ENCODE results near the gene GALNT18. TPM values are rescaled to one million over a fixed set of nuclear protein-coding genes. Genes with fewer than 3 reads are reported as not detected.

Gene GALNT18
- polyA plus RNA-seq, 1 donor from 2014 or later: 7.6 TPM

GRCh38 chr11:11382858-11383532, 238.8 kb downstream of the GALNT18 start:
- Histone ChIP-seq H4K20me1 (ENCODE audit: insufficient read depth) (no peaks in the 10 kb centered on the region), H3K9me2 (ENCODE audit: insufficient read depth, low read length) (no peaks in the 10 kb centered on the region), H2AFZ (ENCODE audit: low read depth, low read length) (no peak overlapping the region), H3K36me3 (ENCODE audit: insufficient read depth, low read length) (no peaks in the 10 kb centered on the region), H3K79me2 (replicated peaks; ENCODE audit: insufficient read depth, low read length) (no peaks in the 10 kb centered on the region), H3K27me3 (ENCODE audit: insufficient read depth, low read depth, low read length) (no peaks in the 10 kb centered on the region), H3K4me3 (ENCODE audit: low read length) (no peak overlapping the region), H3F3A (ENCODE audit: insufficient read depth, low read length, poor library complexity, severe bottlenecking) (no peaks in the 10 kb centered on the region), H3K27ac (ENCODE audit: low read length) (no peak overlapping the region), H3K9me3 (ENCODE audit: low read length) (no peaks in the 10 kb centered on the region), H3K9ac (ENCODE audit: low read length) (no peak overlapping the region), H3K4me2 (ENCODE audit: low read length) (no peak overlapping the region)
- TF ChIP-seq POLR2AphosphoS5 (IDR thresholded peaks at IDR 0.05): no peak
- TF ChIP-seq EP300 (conservative IDR thresholded peaks at IDR 0.05; ENCODE audit: poor library complexity, severe bottlenecking): no peak
- no peak for TF ChIP-seq SMC3 (conservative IDR thresholded peaks at IDR 0.05; ENCODE audit: poor library complexity)

- Histone ChIP-seq H3K9ac (ENCODE audit: low read length) (no peak overlapping the region), H2AFZ (ENCODE audit: low read depth, low read length) (no peak overlapping the region), H3K79me2 (replicated peaks; ENCODE audit: insufficient read depth, low read length) (no peaks in the 10 kb centered on the region), H3K27me3 (ENCODE audit: insufficient read depth, low read depth, low read length) (no peaks in the 10 kb centered on the region), H3K9me2 (ENCODE audit: insufficient read depth, low read length) (no peaks in the 10 kb centered on the region), H3F3A (ENCODE audit: insufficient read depth, low read length, poor library complexity, severe bottlenecking) (no peaks in the 10 kb centered on the region), H3K36me3 (ENCODE audit: insufficient read depth, low read length) (no peaks in the 10 kb centered on the region), H3K9me3 (ENCODE audit: low read length) (no peaks in the 10 kb centered on the region), H3K4me2 (ENCODE audit: low read length) (no peak overlapping the region), H4K20me1 (ENCODE audit: insufficient read depth) (no peaks in the 10 kb centered on the region), H3K4me3 (ENCODE audit: low read length) (no peak overlapping the region), H3K27ac (ENCODE audit: low read length) (no peak overlapping the region)
- no peak for TF ChIP-seq SMC3 (conservative IDR thresholded peaks at IDR 0.05; ENCODE audit: poor library complexity)
- no peak for TF ChIP-seq REST (IDR thresholded peaks at IDR 0.05; ENCODE audit: borderline replicate concordance)
- TF ChIP-seq TAF1 (IDR thresholded peaks at IDR 0.05; ENCODE audit: low read depth): no peak
- TF ChIP-seq MXI1 (conservative IDR thresholded peaks at IDR 0.05; ENCODE audit: poor library complexity, severe bottlenecking): no peak
- no peak for TF ChIP-seq RAD21 (conservative IDR thresholded peaks at IDR 0.05)
- TF ChIP-seq POLR2AphosphoS5 (IDR thresholded peaks at IDR 0.05): no peak
- no peak for TF ChIP-seq EZH2 (IDR thresholded peaks at IDR 0.05; ENCODE audit: borderline replicate concordance, insufficient read depth, low read length, poor library complexity, severe bottlenecking)
- TF ChIP-seq CTCF (IDR thresholded peaks at IDR 0.05; ENCODE audit: poor library complexity, severe bottlenecking): no peak
- TF ChIP-seq EP300 (conservative IDR thresholded peaks at IDR 0.05; ENCODE audit: poor library complexity, severe bottlenecking): no peak
Measured at GRCh38 chr11:11381471-11382105, 240.2 kb downstream of the GALNT18 start.

All from neural cell (in vitro differentiated cells).